ENCODE results near the gene UMPS.

UMPS gene

GRCh38 chr3:124764746-124765145 lies 34.5 kb downstream of the UMPS start:
- no peak for DNase-seq

GRCh38 chr3:124765197-124765840 lies 35.1 kb downstream of the UMPS start:
- no peak for DNase-seq

GRCh38 chr3:124766113-124767095 lies 36.2 kb downstream of the UMPS start:
- no peak for DNase-seq

- DNase-seq: no peak
Measured at GRCh38 chr3:124767264-124767663, 37.0 kb downstream of the UMPS start.

- no peak for DNase-seq
Measured at GRCh38 chr3:124767691-124768090, 37.4 kb downstream of the UMPS start.

GRCh38 chr3:124768812-124769211 lies 38.6 kb downstream of the UMPS start:
- peak; percentile 54 for DNase-seq

- no peak for DNase-seq
Measured at GRCh38 chr3:124769462-124769861, 39.2 kb downstream of the UMPS start.

- no peak for DNase-seq
Measured at GRCh38 chr3:124770336-124771082, 40.3 kb downstream of the UMPS start.

- DNase-seq: no peak
Measured at GRCh38 chr3:124771083-124771445, 40.8 kb downstream of the UMPS start.

GRCh38 chr3:124772081-124772831 lies 42.0 kb downstream of the UMPS start:
- DNase-seq: peak; percentile 98

- DNase-seq: no peak
Measured at GRCh38 chr3:124773351-124774326, 43.4 kb downstream of the UMPS start.

- no peak for DNase-seq
Measured at GRCh38 chr3:124774327-124774718, 44.1 kb downstream of the UMPS start.

- DNase-seq: no peak
Measured at GRCh38 chr3:124774841-124775402, 44.7 kb downstream of the UMPS start.

- no peak for DNase-seq
Measured at GRCh38 chr3:124775877-124776276, 45.6 kb downstream of the UMPS start.

- no peak for DNase-seq
Measured at GRCh38 chr3:124776856-124777255, 46.6 kb downstream of the UMPS start.

- DNase-seq: no peak
Measured at GRCh38 chr3:124777762-124778470, 47.7 kb downstream of the UMPS start.

- DNase-seq: no peak
Measured at GRCh38 chr3:124779116-124779515, 48.9 kb downstream of the UMPS start.

GRCh38 chr3:124779751-124780191 lies 49.5 kb downstream of the UMPS start:
- DNase-seq: no peak

GRCh38 chr3:124780356-124780755 lies 50.1 kb downstream of the UMPS start:
- no peak for DNase-seq

- DNase-seq: no peak
Measured at GRCh38 chr3:124780761-124781475, 50.7 kb downstream of the UMPS start.
